ENCODE results near the gene IFITM5. TPM values are rescaled to one million over a fixed set of nuclear protein-coding genes. Genes with fewer than 3 reads are reported as not detected.
"Not testable (repeated sequence)": the region's sequence is repeated elsewhere in the genome, so short reads cannot be mapped to it uniquely, and the experiment has no call there.

The IFITM5 gene
- total RNA-seq (not detected), polyA plus RNA-seq (not detected)

GRCh38 chr11:299081-299891 is at the start of gene IFITM5:
TSS of gene IFITM5 (minus strand) at chr11:299526. CDS start at chr11:299490, 36 bp downstream.
- no peak within 1 kb of the TSS for H3K4me3 ChIP-seq (ENCODE audit: low read depth, low read length)
- no peaks in the 10 kb centered on the region for H3K4me1 ChIP-seq (ENCODE audit: insufficient read depth)
- H3K27ac ChIP-seq (ENCODE audit: low read depth): no peak within 1 kb of the TSS
- DNase-seq (ENCODE audit: extremely low spot score): no peak
- WGBS: 64% methylated on average over 40 of the region's 40 CpGs
- H3K36me3 ChIP-seq (ENCODE audit: insufficient read depth): no peaks in the 10 kb centered on the region

DNA sequence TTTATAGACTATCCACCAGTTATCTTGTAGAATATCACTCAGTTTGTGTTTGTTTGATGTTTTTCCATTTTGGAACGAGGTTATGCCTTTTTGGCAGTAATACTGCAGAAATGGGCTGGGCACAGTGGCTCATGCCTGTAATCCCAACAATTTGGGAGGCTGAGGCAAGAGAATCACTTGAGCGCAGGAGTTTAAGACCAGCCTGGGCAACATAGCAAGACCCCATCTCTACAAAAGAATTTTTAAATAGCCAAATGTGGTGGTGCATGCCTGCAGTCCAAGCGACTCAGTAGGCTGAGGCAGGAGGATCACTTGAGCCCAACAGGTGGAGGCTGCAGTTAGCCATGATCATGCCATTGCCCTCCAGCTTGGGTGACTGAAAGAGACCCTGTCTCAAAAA is 47.2 kb upstream of the IFITM5 start:
- H3K4me3 ChIP-seq (ENCODE audit: low read depth, low read length): no peak overlapping the region
- H3K4me1 ChIP-seq (ENCODE audit: insufficient read depth): no peaks in the 10 kb centered on the region
- WGBS: 73% methylated on average over 3 of the region's 3 CpGs
- no peaks in the 10 kb centered on the region for H3K36me3 ChIP-seq (ENCODE audit: insufficient read depth)
- DNase-seq (ENCODE audit: extremely low spot score): no peak
- H3K27ac ChIP-seq (ENCODE audit: low read depth): no peak overlapping the region

DNA sequence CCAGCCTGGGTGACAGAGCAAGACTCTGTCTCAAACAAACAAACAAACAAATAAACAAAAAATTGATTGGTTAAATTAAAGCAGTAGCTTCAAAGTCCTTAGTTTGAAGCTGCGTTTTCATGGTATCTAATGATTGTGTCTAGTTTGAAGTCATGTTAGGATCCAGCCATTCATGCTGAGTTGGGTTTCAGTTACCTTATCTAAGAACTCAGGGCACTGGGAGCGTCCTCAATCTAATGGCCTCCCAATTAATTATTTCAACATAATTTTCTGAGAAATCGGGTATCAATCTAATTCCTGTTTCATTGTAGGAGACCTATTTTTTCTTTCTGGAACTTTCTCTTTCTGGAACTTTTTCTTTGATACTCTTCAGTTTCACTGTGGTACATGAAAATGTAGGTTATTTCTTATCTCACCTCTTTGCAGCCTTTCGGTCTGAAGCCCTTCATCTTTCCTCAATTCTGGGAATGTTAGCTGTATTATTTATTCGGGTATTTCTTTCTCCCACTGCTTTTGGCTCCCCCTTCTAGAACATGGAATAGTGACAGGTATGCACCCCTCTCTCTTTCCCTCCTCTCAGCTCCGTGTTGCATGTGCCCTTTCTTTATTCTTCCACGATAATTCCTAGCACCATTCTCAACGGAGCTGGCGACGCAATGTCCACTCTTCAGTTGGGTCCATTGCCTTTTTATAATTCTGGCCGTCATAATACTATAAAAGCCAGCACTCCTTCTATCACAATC is 45.7 kb upstream of the IFITM5 start:
- DNase-seq (ENCODE audit: extremely low spot score): no peak
- no peak overlapping the region for H3K27ac ChIP-seq (ENCODE audit: low read depth)
- 91% methylated on average over 11 of the region's 11 CpGs for WGBS
- H3K4me1 ChIP-seq (ENCODE audit: insufficient read depth): no peaks in the 10 kb centered on the region
- no peak overlapping the region for H3K4me3 ChIP-seq (ENCODE audit: low read depth, low read length)
- no peaks in the 10 kb centered on the region for H3K36me3 ChIP-seq (ENCODE audit: insufficient read depth)

DNA sequence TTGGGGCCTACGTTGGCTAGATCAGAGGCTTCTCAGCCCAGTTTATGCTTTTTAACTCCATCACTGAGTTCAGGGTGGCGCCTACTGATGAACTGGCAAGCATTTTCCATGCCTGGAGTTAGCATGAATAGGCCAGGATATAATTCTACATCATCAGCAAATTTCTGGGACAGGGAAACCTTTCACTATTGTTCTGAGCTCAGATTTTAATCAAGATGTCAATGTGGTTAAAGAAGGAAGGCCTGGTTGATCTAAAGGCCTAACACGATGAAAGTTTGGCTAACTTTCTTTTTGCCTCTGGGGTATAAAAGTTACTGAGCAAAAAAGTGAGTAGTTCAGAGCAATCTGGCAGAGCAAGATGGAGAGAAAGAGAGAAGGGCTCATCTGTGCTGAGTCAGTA is 43.0 kb upstream of the IFITM5 start:
- no peak for DNase-seq (ENCODE audit: extremely low spot score)
- no peaks in the 10 kb centered on the region for H3K36me3 ChIP-seq (ENCODE audit: insufficient read depth)
- H3K4me3 ChIP-seq (ENCODE audit: low read depth, low read length): no peak overlapping the region
- no peaks in the 10 kb centered on the region for H3K4me1 ChIP-seq (ENCODE audit: insufficient read depth)
- WGBS: 79% methylated on average over 3 of the region's 3 CpGs
- no peak overlapping the region for H3K27ac ChIP-seq (ENCODE audit: low read depth)

DNA sequence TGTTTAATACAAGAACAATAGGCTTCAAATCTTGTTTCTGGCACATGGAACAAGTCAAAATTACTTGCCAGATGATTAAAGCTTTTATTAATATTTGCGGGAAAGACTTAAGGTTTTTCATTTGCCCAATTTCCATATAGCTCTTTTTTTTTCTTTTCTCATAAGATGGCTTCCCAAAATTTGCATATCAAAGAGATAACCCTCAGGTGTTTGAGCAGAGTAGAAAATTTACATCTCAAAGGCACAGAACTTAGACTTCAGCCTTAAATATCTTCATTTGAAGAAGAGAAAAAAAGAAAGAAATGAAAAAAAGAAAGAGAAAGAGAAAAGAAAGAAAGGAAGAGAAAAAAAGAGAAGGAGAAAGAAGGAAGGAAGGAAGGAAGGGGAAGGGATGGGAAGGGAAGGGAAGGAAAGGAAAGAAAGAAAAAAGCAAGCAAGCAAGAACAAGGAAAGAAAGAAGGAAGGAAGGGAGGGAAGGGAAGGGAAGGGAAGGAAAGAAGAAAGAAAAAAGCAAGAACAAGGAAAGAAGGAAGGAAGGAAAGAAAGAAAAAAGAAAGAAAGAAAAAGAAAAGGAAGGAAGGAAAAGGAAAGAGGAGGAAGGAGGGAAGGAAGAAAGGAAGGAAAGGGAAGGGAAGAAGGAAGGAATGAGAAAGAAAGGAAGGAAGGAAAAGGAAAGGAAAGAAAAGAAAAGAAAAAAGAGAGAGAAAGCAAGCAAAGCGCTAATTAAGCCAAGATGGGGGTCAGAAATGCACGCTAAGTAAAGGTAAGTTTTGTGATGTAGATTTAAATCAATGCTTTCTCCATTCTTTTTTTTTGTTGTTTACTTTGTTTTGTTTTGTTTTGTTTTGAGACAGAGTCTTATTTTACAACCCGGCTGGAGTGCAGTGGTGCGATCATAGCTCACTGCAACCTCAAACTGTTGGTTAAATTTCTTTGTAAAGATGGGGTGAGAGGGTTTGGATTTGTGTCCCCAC is 41.5 kb upstream of the IFITM5 start:
- no peaks in the 10 kb centered on the region for H3K36me3 ChIP-seq (ENCODE audit: insufficient read depth)
- 84% methylated on average over 5 of the region's 5 CpGs for WGBS
- H3K4me3 ChIP-seq (ENCODE audit: low read depth, low read length): no peak overlapping the region
- no peaks in the 10 kb centered on the region for H3K4me1 ChIP-seq (ENCODE audit: insufficient read depth)
- H3K27ac ChIP-seq (ENCODE audit: low read depth): no peak overlapping the region
- DNase-seq (ENCODE audit: extremely low spot score): no peak

GRCh38 chr11:339963-340362 is 40.6 kb upstream of the IFITM5 start:
- 92% methylated on average over 2 of the region's 2 CpGs for WGBS
- H3K4me3 ChIP-seq (ENCODE audit: low read depth, low read length): no peak overlapping the region
- no peak for DNase-seq (ENCODE audit: extremely low spot score)
- H3K4me1 ChIP-seq (ENCODE audit: insufficient read depth): no peaks in the 10 kb centered on the region
- H3K27ac ChIP-seq (ENCODE audit: low read depth): no peak overlapping the region
- H3K36me3 ChIP-seq (ENCODE audit: insufficient read depth): no peaks in the 10 kb centered on the region

GRCh38 chr11:337711-338110 is 38.4 kb upstream of the IFITM5 start:
- H3K4me1 ChIP-seq (ENCODE audit: insufficient read depth): no peaks in the 10 kb centered on the region
- H3K4me3 ChIP-seq (ENCODE audit: low read depth, low read length): no peak overlapping the region
- no peak overlapping the region for H3K27ac ChIP-seq (ENCODE audit: low read depth)
- H3K36me3 ChIP-seq (ENCODE audit: insufficient read depth): no peaks in the 10 kb centered on the region
- 95% methylated on average over 6 of the region's 6 CpGs for WGBS
- DNase-seq (ENCODE audit: extremely low spot score): no peak

DNA sequence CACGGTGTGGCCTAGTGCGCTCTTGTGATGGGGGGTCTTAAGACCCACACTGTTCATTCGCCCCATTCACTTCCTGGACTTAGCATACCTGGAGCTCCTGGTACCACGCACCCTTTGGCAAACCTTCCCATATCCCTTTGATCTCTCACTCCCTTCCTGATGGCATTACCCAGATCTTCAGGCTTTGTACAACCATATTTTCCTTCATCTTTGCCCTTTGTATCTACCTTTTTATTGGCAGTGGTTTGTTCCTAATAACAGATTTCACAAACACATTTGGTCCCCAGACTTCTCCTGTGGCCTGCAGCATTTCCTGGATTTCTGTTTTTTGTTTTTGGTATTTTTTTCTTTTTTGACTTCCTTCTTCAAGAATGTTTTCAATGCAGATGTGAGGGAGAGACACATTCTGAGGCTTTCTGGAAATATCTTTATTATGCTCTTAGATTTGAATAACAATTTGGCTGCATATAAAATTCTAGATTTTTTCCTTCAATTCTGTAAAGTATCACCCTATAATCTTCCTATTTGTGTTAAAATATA is 37.4 kb upstream of the IFITM5 start:
- no peaks in the 10 kb centered on the region for H3K4me1 ChIP-seq (ENCODE audit: insufficient read depth)
- no peak for DNase-seq (ENCODE audit: extremely low spot score)
- 84% methylated on average over 4 of the region's 4 CpGs for WGBS
- no peak overlapping the region for H3K4me3 ChIP-seq (ENCODE audit: low read depth, low read length)
- no peaks in the 10 kb centered on the region for H3K36me3 ChIP-seq (ENCODE audit: insufficient read depth)
- peak overlapping the region; percentile 31 for H3K27ac ChIP-seq (ENCODE audit: low read depth)

- H3K4me1 ChIP-seq (ENCODE audit: insufficient read depth): no peaks in the 10 kb centered on the region
- no peaks in the 10 kb centered on the region for H3K36me3 ChIP-seq (ENCODE audit: insufficient read depth)
- DNase-seq (ENCODE audit: extremely low spot score): no peak
- no peak overlapping the region for H3K4me3 ChIP-seq (ENCODE audit: low read depth, low read length)
- WGBS: 35% methylated on average over 15 of the region's 15 CpGs
- H3K27ac ChIP-seq (ENCODE audit: low read depth): peak overlapping the region; percentile 40
These were observed 36.7 kb upstream of the IFITM5 start for GRCh38 chr11:335779-336658.

DNA sequence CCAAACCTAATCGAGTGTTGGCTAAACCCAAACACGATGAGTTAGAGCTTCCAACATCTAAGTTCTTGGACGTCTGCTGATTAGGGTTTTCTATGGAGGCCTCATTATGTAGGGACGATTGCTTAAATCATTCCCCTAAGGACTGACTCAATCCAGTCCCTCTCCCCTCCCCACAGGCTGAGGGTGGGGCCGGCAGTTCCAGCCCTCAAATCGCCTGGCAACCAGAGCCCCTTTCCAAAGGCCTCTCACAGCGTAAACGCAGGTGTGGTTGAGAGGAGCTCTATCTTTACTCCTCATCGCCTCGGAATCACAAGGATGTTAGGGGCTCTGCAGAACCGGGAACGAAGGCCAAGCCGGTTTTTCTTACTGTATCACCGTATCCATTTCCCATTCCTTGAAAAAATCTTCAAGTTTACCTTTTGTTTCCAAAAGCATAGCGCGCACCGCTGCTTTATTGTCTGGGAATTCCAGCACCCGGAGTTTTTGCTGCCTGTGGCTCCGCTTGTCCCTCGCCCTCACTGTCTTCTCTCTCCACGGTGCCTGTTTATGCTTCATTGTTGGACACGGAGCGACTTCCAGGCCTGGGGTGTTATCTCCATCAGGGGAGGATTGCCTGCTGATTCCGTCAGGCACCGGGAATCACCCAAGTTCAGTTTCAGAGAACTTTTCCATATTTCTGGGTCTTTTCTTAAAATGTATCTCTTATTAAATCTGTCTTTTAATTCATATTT is 35.1 kb upstream of the IFITM5 start:
- Histone ChIP-seq H3K36me3 (ENCODE audit: insufficient read depth) (no peaks in the 10 kb centered on the region), H3K4me3 (ENCODE audit: low read depth, low read length) (no peak overlapping the region), H3K27ac (ENCODE audit: low read depth) (peak overlapping the region; percentile 51), H3K4me1 (ENCODE audit: insufficient read depth) (no peaks in the 10 kb centered on the region)
- 29% methylated on average over 25 of the region's 25 CpGs for WGBS
- no peak for DNase-seq (ENCODE audit: extremely low spot score)

GRCh38 chr11:333616-334263 is 34.4 kb upstream of the IFITM5 start:
- H3K4me3 ChIP-seq (ENCODE audit: low read depth, low read length); DNase-seq (ENCODE audit: extremely low spot score); H3K36me3 ChIP-seq (ENCODE audit: insufficient read depth); H3K4me1 ChIP-seq (ENCODE audit: insufficient read depth): not testable (repeated sequence)
- H3K27ac ChIP-seq (ENCODE audit: low read depth): peak overlapping the region; percentile 51
- WGBS: 85% methylated on average over 17 of the region's 17 CpGs
